Kidney (tissue), 14 donors: ENCODE data around the gene NDC80. TPM values are rescaled to one million over a fixed set of nuclear protein-coding genes. Genes with fewer than 3 reads are reported as not detected.

Experiments
- DNase-seq, 5 donors: peaks; one replicate each; pipeline ENCODE4 v3.0.0-alpha.2; 2013 to 2020
- FAIRE-seq: peaks from 2 replicates; lab custom pipeline; 2012; peaks lifted over from hg19 to GRCh38; lab: Jason Lieb, UNC
- H3K27ac ChIP-seq, 2 donors: one replicate each; pipeline ENCODE4 v1.7.0; 2013; ENCODE audit warnings: low read depth in 2 of 2, low read length in 2 of 2, inconsistent platforms in 1 of 2
- H3K27me3 ChIP-seq: one replicate; pipeline ENCODE4 v1.7.1; 2013; ENCODE audit warnings: low read length, inconsistent platforms; ENCODE audit not compliant: control insufficient read depth, insufficient read depth
- H3K36me3 ChIP-seq, 3 donors: one replicate each; pipeline versions ENCODE4 v1.7.0 to v1.7.1; 2013; ENCODE audit warnings: low read length in 3 of 3, control low read depth in 1 of 3, inconsistent platforms in 1 of 3; ENCODE audit not compliant: insufficient read depth in 3 of 3, control insufficient read depth in 2 of 3
- H3K4me1 ChIP-seq, 3 donors: one replicate each; pipeline versions ENCODE4 v1.7.0 to v1.7.1; 2013; ENCODE audit warnings: low read length in 3 of 3, inconsistent platforms in 1 of 3, low read depth in 1 of 3; ENCODE audit not compliant: control insufficient read depth in 2 of 3, insufficient read depth in 2 of 3
- H3K4me3 ChIP-seq, 3 donors: one replicate each; pipeline versions ENCODE4 v1.7.0 to v1.8.1; 2013; ENCODE audit warnings: low read length in 3 of 3, control low read depth in 1 of 3, inconsistent platforms in 1 of 3
- H3K9ac ChIP-seq, 3 donors: one replicate each; pipeline versions ENCODE4 v1.7.0 to v1.7.1; 2013; ENCODE audit warnings: low read length in 3 of 3, control low read depth in 1 of 3, inconsistent platforms in 1 of 3
- H3K9me3 ChIP-seq, 3 donors: one replicate each; pipeline versions ENCODE4 v1.7.0 to v1.7.1; 2013; ENCODE audit warnings: low read length in 3 of 3, control low read depth in 1 of 3, inconsistent platforms in 1 of 3; ENCODE audit not compliant: control insufficient read depth in 2 of 3, insufficient read depth in 1 of 3
- intact Hi-C: fragments of 100-400 bp; cut with DNase I; formaldehyde crosslinking; loops from one replicate; pipeline ENCODE4 v1.11.1; 2022
- polyA plus RNA-seq: library from polyadenylated mRNA; stranded (reverse); fragments of 350-450 nt; fragmentation: Illumina TruSeq; extraction: RNeasy Lipid Tissue Mini Kit (QIAGEN cat#74804); gene quantifications from one replicate; pipeline ENCODE4 v1.2.3, GENCODE V29; 2014; ENCODE audit warnings: low read depth, low replicate concordance; ENCODE audit not compliant: insufficient read depth
- total RNA-seq: library from RNA; stranded (reverse); fragmentation: NEBNext Ultra II Directional; extraction: Animal tissue kit (Norgen Biotek cat#: 25700); gene quantifications from one replicate; pipeline ENCODE4 v1.2.1, GENCODE V29; 2021
- TF ChIP-seq, protein P1 (sequence below): IDR thresholded peaks from 3 replicates; pipeline ENCODE4 v1.5.1; 2012; ENCODE audit warnings: mild to moderate bottlenecking, moderate library complexity, borderline replicate concordance; ENCODE audit not compliant: insufficient read depth; ENCODE audit errors: extremely low read depth
- donor health status: control.
- donor health status: control.
- donor health status: control.
- donor health status: control.
- donor health status: control.
- donor health status: DM: yes; HTN: yes; CAD: no.
- donor health status: Normal renal cell carcinoma (clear cell type).

The NDC80 gene
- total and polyA plus RNA-seq, 2 donors from 2014 or later: 0.63 to 0.99 TPM

DNA sequence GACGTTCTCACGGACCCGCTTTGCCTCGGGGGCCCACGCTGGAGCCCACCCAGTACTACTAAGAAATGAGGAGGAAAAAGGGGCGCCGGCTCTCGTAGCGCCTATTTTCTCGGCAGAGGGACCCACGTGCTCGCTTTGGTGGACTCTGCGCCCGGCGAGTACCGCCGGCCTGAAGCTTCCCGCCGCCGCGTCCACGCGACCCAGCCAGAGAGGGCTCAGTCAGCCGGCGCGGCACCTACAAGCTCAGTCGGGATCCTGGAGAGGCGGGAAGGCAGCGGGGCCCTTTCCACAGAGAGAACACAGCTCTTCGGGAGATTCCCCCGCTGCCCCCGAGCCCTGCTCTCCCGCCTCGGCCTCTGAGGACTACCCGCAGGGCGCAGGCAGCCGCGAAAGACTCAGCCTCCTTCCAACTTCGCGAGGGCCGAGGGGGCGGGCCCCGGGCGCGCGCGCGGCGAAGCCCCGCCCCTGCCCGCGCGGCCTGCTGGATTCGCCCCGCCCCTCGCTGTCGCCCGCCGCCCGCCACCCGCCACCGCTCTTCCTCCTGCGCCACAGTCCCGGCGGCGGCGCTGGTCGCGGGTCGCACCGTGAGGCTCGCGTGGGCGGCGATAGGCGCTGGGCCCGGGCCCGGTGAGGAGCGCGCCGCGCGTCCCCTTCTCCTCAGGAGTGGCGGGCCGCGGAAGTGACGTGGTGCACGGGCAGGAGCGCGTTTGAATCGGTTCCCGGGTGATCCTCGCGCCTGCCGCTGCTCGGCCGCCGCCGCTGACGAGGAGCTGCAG is 84.0 kb downstream of the NDC80 start, which contains the start of gene SMCHD1:
Gene SMCHD1, plus strand, starts transcription at position 549 of the 776 bp plus-strand sequence. CDS start 350 bp downstream, outside the sequence.
- H3K4me3 ChIP-seq: peak within 1 kb of the TSS; percentile 74 to 85 (median 75)
- TF ChIP-seq, protein P1, sequence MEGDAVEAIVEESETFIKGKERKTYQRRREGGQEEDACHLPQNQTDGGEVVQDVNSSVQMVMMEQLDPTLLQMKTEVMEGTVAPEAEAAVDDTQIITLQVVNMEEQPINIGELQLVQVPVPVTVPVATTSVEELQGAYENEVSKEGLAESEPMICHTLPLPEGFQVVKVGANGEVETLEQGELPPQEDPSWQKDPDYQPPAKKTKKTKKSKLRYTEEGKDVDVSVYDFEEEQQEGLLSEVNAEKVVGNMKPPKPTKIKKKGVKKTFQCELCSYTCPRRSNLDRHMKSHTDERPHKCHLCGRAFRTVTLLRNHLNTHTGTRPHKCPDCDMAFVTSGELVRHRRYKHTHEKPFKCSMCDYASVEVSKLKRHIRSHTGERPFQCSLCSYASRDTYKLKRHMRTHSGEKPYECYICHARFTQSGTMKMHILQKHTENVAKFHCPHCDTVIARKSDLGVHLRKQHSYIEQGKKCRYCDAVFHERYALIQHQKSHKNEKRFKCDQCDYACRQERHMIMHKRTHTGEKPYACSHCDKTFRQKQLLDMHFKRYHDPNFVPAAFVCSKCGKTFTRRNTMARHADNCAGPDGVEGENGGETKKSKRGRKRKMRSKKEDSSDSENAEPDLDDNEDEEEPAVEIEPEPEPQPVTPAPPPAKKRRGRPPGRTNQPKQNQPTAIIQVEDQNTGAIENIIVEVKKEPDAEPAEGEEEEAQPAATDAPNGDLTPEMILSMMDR: no peak
- FAIRE-seq (no peak), DNase-seq (peak; percentile 88 to 97 (median 92))
- H3K36me3 ChIP-seq: no peaks in the 10 kb centered on the region
- intact Hi-C loops: no loop called here
- H3K9ac ChIP-seq: peak within 1 kb of the TSS; percentile 48 to 94 (median 85)
- peak within 1 kb of the TSS; percentile 94 to 98 for H3K27ac ChIP-seq
- H3K9me3 ChIP-seq: no peaks in the 10 kb centered on the region
- H3K4me1 ChIP-seq: peaks cover 0 to 10% (median 7%) of the 10 kb centered on the region in 3 donors
- no peaks in the 10 kb centered on the region for H3K27me3 ChIP-seq

DNA sequence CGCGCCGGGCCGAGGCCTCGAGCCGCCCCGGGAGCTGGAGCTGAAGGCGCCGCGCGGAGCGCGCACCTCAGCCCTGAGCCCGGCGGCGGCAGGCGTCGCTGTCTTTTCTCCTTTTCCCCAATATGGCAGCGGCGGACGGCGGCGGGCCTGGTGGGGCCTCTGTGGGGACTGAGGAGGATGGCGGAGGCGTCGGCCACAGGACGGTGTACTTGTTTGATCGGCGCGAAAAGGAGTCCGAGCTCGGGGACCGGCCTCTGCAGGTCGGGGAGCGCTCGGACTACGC is 84.5 kb downstream of the NDC80 start:
- Histone ChIP-seq H3K36me3 (no peaks in the 10 kb centered on the region), H3K9me3 (no peaks in the 10 kb centered on the region), H3K4me3 (peak overlapping the region; percentile 56 to 85 (median 74)), H3K27ac (peak overlapping the region; percentile 94 to 96), H3K4me1 (peaks cover 0 to 10% (median 7%) of the 10 kb centered on the region in 3 donors), H3K9ac (peak overlapping the region; percentile 31 to 88 (median 85)), H3K27me3 (no peaks in the 10 kb centered on the region)
- DNase-seq (no peak), FAIRE-seq (no peak)
- intact Hi-C loops: no loop called here
- TF ChIP-seq, protein P1: no peak

DNA sequence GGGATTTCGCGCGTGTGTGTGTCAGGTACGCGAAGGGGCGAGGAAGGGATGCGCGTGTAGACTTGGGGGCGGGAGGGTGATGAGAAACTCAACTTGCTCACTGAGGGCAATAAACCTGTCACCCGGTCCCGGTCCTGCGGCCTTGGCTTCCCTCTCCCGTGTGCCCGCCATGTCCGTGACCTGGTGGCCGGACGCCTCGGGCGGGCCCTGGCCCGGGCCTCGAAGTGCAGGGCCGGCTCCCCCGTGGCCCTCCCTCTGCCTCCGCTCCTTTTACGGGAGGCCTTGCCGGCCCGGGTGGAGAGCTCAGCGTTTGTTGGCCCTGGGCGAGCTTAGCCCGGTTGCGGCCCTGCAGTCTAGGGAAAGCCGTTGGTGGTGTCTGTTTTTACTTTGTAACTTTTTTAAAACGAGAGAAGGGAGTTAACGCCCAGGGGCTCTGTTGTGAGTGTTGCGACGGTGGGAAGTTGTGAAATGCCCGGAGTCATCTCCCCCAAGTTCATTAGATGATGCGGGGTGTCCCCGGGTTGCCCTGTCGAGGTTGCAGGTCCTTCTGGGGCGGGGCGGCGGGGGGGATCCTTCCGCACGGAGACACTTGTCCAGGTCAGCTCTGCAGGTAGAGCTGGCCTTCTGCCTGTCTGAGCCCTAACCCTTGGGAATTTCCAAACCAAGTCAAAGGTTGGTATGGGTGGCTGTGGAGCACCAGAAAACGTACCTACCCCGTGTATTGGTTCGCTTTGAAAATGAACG is 85.1 kb downstream of the NDC80 start:
- TF ChIP-seq, protein P1: no peak
- Histone ChIP-seq H3K4me1 (peaks cover 0 to 10% (median 7%) of the 10 kb centered on the region in 3 donors), H3K27me3 (no peaks in the 10 kb centered on the region), H3K36me3 (no peaks in the 10 kb centered on the region), H3K9ac (peak overlapping the region; percentile 31 to 88 (median 85)), H3K4me3 (peak overlapping the region; percentile 56 to 85 (median 74)), H3K27ac (peak overlapping the region; percentile 94 to 96), H3K9me3 (no peaks in the 10 kb centered on the region)
- intact Hi-C loops: no loop called here
- peak; percentile 63 to 90 (median 75) for DNase-seq
- FAIRE-seq: no peak
